MM.1S (cell line): Measurements from ENCODE around the gene POC1A.

Experiments
- DNase-seq: peaks from one replicate; pipeline ENCODE4 v3.0.0-alpha.2; 2015
- H2AFZ ChIP-seq: fragments of 300-600 bp; sonication (generic); 2 replicates; pipeline ENCODE4 v1.6.0; 2016; ENCODE audit warnings: antibody characterized with exemption, low read length
- H3F3A ChIP-seq: fragments of 300-600 bp; sonication (generic); 2 replicates; pipeline ENCODE4 v1.6.1; 2016; ENCODE audit warnings: mild to moderate bottlenecking, antibody characterized with exemption, low read length, moderate library complexity, mixed read lengths; ENCODE audit not compliant: insufficient read depth
- H3K27ac ChIP-seq: fragments of 300-600 bp; sonication (generic); 2 replicates; pipeline ENCODE4 v1.5.1; 2016; ENCODE audit warnings: mild to moderate bottlenecking, low read length
- H3K27me3 ChIP-seq: fragments of 300-600 bp; sonication (generic); replicated peaks from 2 replicates; pipeline ENCODE4 v1.6.0; 2016; ENCODE audit warnings: low read length; ENCODE audit not compliant: insufficient read depth
- H3K36me3 ChIP-seq: fragments of 300-600 bp; sonication (generic); replicated peaks from 2 replicates; pipeline ENCODE4 v1.6.1; 2016; ENCODE audit warnings: mild to moderate bottlenecking, low read length, mixed read lengths; ENCODE audit not compliant: insufficient read depth
- H3K4me1 ChIP-seq: fragments of 300-600 bp; sonication (generic); 2 replicates; pipeline ENCODE4 v1.6.1; 2016; ENCODE audit warnings: low read length, mixed read lengths
- H3K4me2 ChIP-seq: fragments of 300-600 bp; sonication (generic); 2 replicates; pipeline ENCODE4 v1.6.0; 2016; ENCODE audit warnings: low read depth, low read length
- H3K4me3 ChIP-seq: fragments of 300-600 bp; sonication (generic); 2 replicates; pipeline ENCODE4 v1.5.1; 2016; ENCODE audit warnings: low read length, mixed read lengths
- H3K79me2 ChIP-seq: fragments of 300-600 bp; sonication (generic); 2 replicates; pipeline ENCODE4 v1.6.1; 2016; ENCODE audit warnings: mixed run types, low read length, mixed read lengths
- H3K9ac ChIP-seq: fragments of 300-600 bp; sonication (generic); 2 replicates; pipeline ENCODE4 v1.6.1; 2016; ENCODE audit warnings: low read length, mixed read lengths
- H3K9me2 ChIP-seq: fragments of 300-600 bp; sonication (generic); replicated peaks from 2 replicates; pipeline ENCODE4 v1.6.1; 2016; ENCODE audit warnings: mild to moderate bottlenecking, low read length, mixed read lengths; ENCODE audit not compliant: insufficient read depth
- H3K9me3 ChIP-seq: fragments of 300-600 bp; sonication (generic); replicated peaks from 2 replicates; pipeline ENCODE4 v1.6.1; 2016; ENCODE audit warnings: mild to moderate bottlenecking, low read length, mixed read lengths; ENCODE audit not compliant: insufficient read depth
- H4K20me1 ChIP-seq: fragments of 300-600 bp; sonication (generic); 2 replicates; pipeline ENCODE4 v1.6.1; 2016; ENCODE audit warnings: mild to moderate bottlenecking, low read length, moderate library complexity, mixed read lengths; ENCODE audit not compliant: insufficient read depth
- EZH2 ChIP-seq: fragments of 300-600 bp; sonication (generic); optimal IDR thresholded peaks from 2 replicates; pipeline ENCODE3; 2017; ENCODE audit warnings: low read depth, mild to moderate bottlenecking, antibody characterized with exemption, low read length, mixed read lengths
- EZH2phosphoT487 ChIP-seq: fragments of 300-600 bp; sonication (generic); IDR thresholded peaks from 2 replicates; pipeline ENCODE4 v1.6.1; 2018; ENCODE audit warnings: antibody characterized with exemption, low read length
- TF ChIP-seq, protein P1 (sequence below): fragments of 300-600 bp; sonication (generic); IDR thresholded peaks from 2 replicates; pipeline ENCODE4 v1.5.1; 2016; ENCODE audit warnings: antibody characterized with exemption, low read length, mixed read lengths

The POC1A gene

DNA sequence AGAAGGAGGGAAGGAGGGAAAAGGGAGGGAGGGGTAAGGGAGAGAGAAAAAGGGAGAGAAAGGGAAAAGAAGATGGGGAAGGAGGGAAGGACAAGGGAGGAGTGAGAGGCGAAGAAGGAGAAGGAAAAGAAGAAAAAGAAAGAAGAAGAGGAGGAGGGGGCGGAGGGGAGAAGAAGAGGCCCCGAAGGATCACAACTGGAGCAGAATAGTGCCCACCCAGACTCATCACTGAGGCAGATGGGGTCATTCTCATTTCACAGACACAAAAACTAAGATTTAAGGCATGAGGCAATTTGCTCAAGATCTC lies 41.0 kb upstream of the POC1A start:
- H3K79me2 ChIP-seq: peaks cover 16% of the 10 kb centered on the region

GRCh38 chr3:52194485-52195290 lies 40.5 kb upstream of the POC1A start:
- no peak overlapping the region for H3K27ac ChIP-seq
- peaks cover 16% of the 10 kb centered on the region for H3K79me2 ChIP-seq
- no peak overlapping the region for H3K4me3 ChIP-seq
- H3K9ac ChIP-seq: no peak overlapping the region
- peaks cover 11% of the 10 kb centered on the region for H3K4me1 ChIP-seq
- H3K27me3 ChIP-seq: no peaks in the 10 kb centered on the region
- DNase-seq: no peak
- no peak overlapping the region for H3K4me2 ChIP-seq
- no peaks in the 10 kb centered on the region for H3K9me3 ChIP-seq
- no peaks in the 10 kb centered on the region for H3F3A ChIP-seq
- H2AFZ ChIP-seq: no peak overlapping the region
- H3K36me3 ChIP-seq: no peaks in the 10 kb centered on the region; the same call in 1 of the 2 replicates
- no peaks in the 10 kb centered on the region for H3K9me2 ChIP-seq
- TF ChIP-seq, protein P1, sequence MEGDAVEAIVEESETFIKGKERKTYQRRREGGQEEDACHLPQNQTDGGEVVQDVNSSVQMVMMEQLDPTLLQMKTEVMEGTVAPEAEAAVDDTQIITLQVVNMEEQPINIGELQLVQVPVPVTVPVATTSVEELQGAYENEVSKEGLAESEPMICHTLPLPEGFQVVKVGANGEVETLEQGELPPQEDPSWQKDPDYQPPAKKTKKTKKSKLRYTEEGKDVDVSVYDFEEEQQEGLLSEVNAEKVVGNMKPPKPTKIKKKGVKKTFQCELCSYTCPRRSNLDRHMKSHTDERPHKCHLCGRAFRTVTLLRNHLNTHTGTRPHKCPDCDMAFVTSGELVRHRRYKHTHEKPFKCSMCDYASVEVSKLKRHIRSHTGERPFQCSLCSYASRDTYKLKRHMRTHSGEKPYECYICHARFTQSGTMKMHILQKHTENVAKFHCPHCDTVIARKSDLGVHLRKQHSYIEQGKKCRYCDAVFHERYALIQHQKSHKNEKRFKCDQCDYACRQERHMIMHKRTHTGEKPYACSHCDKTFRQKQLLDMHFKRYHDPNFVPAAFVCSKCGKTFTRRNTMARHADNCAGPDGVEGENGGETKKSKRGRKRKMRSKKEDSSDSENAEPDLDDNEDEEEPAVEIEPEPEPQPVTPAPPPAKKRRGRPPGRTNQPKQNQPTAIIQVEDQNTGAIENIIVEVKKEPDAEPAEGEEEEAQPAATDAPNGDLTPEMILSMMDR: no peak
- no peak for TF ChIP-seq EZH2phosphoT487
- no peak for TF ChIP-seq EZH2
- H4K20me1 ChIP-seq: no peaks in the 10 kb centered on the region

More for the DNA sequence above, 41.0 kb upstream of the POC1A start:
- Histone ChIP-seq H2AFZ (no peak overlapping the region), H3F3A (no peaks in the 10 kb centered on the region), H3K27me3 (no peaks in the 10 kb centered on the region), H3K9me2 (no peaks in the 10 kb centered on the region), H3K27ac (no peak overlapping the region), H3K9me3 (no peaks in the 10 kb centered on the region), H4K20me1 (no peaks in the 10 kb centered on the region), H3K4me1 (peaks cover 11% of the 10 kb centered on the region), H3K36me3 (no peaks in the 10 kb centered on the region; the same call in 1 of the 2 replicates), H3K4me2 (no peak overlapping the region), H3K4me3 (no peak overlapping the region), H3K9ac (no peak overlapping the region)
- TF ChIP-seq EZH2 (no peak), EZH2phosphoT487 (no peak)
- TF ChIP-seq, protein P1: no peak
- no peak for DNase-seq

DNA sequence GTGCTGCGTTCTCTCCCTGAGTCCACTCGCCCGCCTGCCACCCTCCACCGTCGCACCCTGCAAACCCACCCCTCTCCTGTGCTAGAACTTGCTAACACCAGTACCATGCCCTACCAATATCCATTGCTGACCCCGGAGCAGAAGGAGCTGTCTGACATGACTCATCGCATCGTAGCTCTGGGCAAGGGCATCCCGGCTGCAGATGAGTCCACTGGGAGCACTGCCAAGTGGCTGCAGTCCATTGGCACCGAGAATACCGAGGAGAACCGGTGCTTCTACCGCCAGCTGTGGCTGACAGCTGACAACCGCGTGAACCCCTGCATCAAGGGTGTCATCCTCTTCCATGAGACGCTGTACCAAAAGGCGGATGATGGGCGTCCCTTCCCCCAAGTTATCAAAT lies 38.8 kb upstream of the POC1A start:
- H2AFZ ChIP-seq: no peak overlapping the region
- DNase-seq: no peak
- no peak overlapping the region for H3K4me3 ChIP-seq
- no peak overlapping the region for H3K27ac ChIP-seq
- H3K27me3 ChIP-seq: no peaks in the 10 kb centered on the region
- no peaks in the 10 kb centered on the region for H3K36me3 ChIP-seq
- no peaks in the 10 kb centered on the region for H4K20me1 ChIP-seq
- TF ChIP-seq EZH2phosphoT487 (no peak), EZH2 (no peak)
- TF ChIP-seq, protein P1: no peak
- no peaks in the 10 kb centered on the region for H3K9me3 ChIP-seq
- no peak overlapping the region for H3K4me2 ChIP-seq
- H3F3A ChIP-seq: no peaks in the 10 kb centered on the region
- no peaks in the 10 kb centered on the region for H3K9me2 ChIP-seq
- H3K9ac ChIP-seq: no peak overlapping the region
- peaks cover under 1% of the 10 kb centered on the region for H3K79me2 ChIP-seq
- H3K4me1 ChIP-seq: peaks cover 3% of the 10 kb centered on the region; the same call in 1 of the 2 replicates
